Activated naive CD4-positive, alpha-beta T cell treated with anti-CD3 and anti-CD28 coated beads for 36 hours (primary cell): ENCODE data around the gene GATD1. TPM values are rescaled to one million over a fixed set of nuclear protein-coding genes. Genes with fewer than 3 reads are reported as not detected.

Experiments used
- CTCF ChIA-PET: fragments of 350-600 bp; sonication (Branson Sonifier 250); formaldehyde crosslinking; loops from one replicate; lab custom pipeline; 2021; ENCODE audit warnings: antibody characterized with exemption; lab: Charles Lee
- DNase-seq: peaks from one replicate; pipeline ENCODE4 v3.0.0-alpha.2; 2020
- H3K27ac Mint-ChIP-seq: one replicate; pipeline ENCODE4 v1.8.0; 2021; ENCODE audit warnings: mild to moderate bottlenecking, mixed read lengths
- H3K27me3 Mint-ChIP-seq: one replicate; pipeline ENCODE4 v1.8.0; 2021; ENCODE audit warnings: low read depth, mixed read lengths
- H3K36me3 Mint-ChIP-seq: one replicate; pipeline ENCODE4 v1.8.0; 2021; ENCODE audit warnings: low read depth, mixed read lengths
- H3K4me1 Mint-ChIP-seq: one replicate; pipeline ENCODE4 v1.8.0; 2021; ENCODE audit warnings: low read depth, mixed read lengths
- H3K4me3 Mint-ChIP-seq: one replicate; pipeline ENCODE4 v1.8.0; 2021; ENCODE audit warnings: mild to moderate bottlenecking, moderate library complexity, mixed read lengths
- H3K9me3 Mint-ChIP-seq: one replicate; pipeline ENCODE4 v1.8.0; 2021; ENCODE audit warnings: mixed read lengths
- intact Hi-C: fragments of 100-400 bp; cut with micrococcal nuclease; formaldehyde crosslinking; loops from one replicate; pipeline ENCODE4 v1.15.1; 2023
- total RNA-seq, 2 experiments: library from RNA; stranded (reverse); gene quantifications; one replicate each; pipeline ENCODE4 v1.2.3, GENCODE V29; 2021

The GATD1 gene
- total RNA-seq, 2 experiments from 2014 or later = 33.0 to 34.3 TPM

GRCh38 chr11:791658-792534 lies 14.6 kb upstream of the GATD1 start:
- no peaks in the 10 kb centered on the region for H3K9me3 Mint-ChIP-seq
- intact Hi-C loops = loop anchor here (10.0 kb wide), 1 partner anchor 477 kb away; the partner anchor contains the start of gene IFITM1
- CTCF ChIA-PET = no interaction called here

GRCh38 chr11:790721-791564 lies 13.7 kb upstream of the GATD1 start:
- CTCF ChIA-PET = no interaction called here
- Mint-ChIP-seq H3K36me3 (peaks cover 11% of the 10 kb centered on the region), H3K27ac (no peak overlapping the region), H3K9me3 (no peaks in the 10 kb centered on the region), H3K4me1 (peaks cover 7% of the 10 kb centered on the region), H3K4me3 (no peak overlapping the region), H3K27me3 (peaks cover 3% of the 10 kb centered on the region)
- DNase-seq = no peak
- intact Hi-C loops = loop anchor here (10.0 kb wide), 1 partner anchor 476 kb away; the partner anchor contains the start of gene IFITM1

More at GRCh38 chr11:791658-792534, 14.6 kb upstream of the GATD1 start:
- Mint-ChIP-seq H3K4me3 (no peak overlapping the region), H3K4me1 (peaks cover 12% of the 10 kb centered on the region), H3K27me3 (peaks cover 3% of the 10 kb centered on the region), H3K36me3 (peaks cover 11% of the 10 kb centered on the region), H3K27ac (no peak overlapping the region)
- DNase-seq = no peak

GRCh38 chr11:789943-790342 lies 12.7 kb upstream of the GATD1 start, which contains the start of gene CEND1:
Gene CEND1, minus strand, starts transcription at chr11:790090. Its CDS starts 1,514 bp downstream, at chr11:788576.
- H3K27me3 Mint-ChIP-seq = peaks cover 3% of the 10 kb centered on the region
- H3K36me3 Mint-ChIP-seq = peaks cover 11% of the 10 kb centered on the region
- CTCF ChIA-PET = no interaction called here
- DNase-seq = no peak
- no peak within 1 kb of the TSS for H3K27ac Mint-ChIP-seq
- no peaks in the 10 kb centered on the region for H3K9me3 Mint-ChIP-seq
- H3K4me1 Mint-ChIP-seq = peaks cover 1% of the 10 kb centered on the region
- intact Hi-C loops = loop anchor here (10.0 kb wide), 1 partner anchor 475 kb away; the partner anchor contains the start of gene IFITM1
- no peak within 1 kb of the TSS for H3K4me3 Mint-ChIP-seq

- CTCF ChIA-PET = no interaction called here
- DNase-seq = no peak
- Mint-ChIP-seq H3K9me3 (no peaks in the 10 kb centered on the region), H3K27ac (no peak overlapping the region), H3K4me1 (no peaks in the 10 kb centered on the region), H3K36me3 (peaks cover 11% of the 10 kb centered on the region), H3K4me3 (no peak overlapping the region), H3K27me3 (peaks cover 3% of the 10 kb centered on the region)
- intact Hi-C loops = no loop called here
These were observed 12.0 kb upstream of the GATD1 start for GRCh38 chr11:788953-789940.

- peaks cover 3% of the 10 kb centered on the region for H3K27me3 Mint-ChIP-seq
- CTCF ChIA-PET = no interaction called here
- no peak overlapping the region for H3K4me3 Mint-ChIP-seq
- no peak for DNase-seq
- peaks cover 8% of the 10 kb centered on the region for H3K36me3 Mint-ChIP-seq
- no peaks in the 10 kb centered on the region for H3K4me1 Mint-ChIP-seq
- intact Hi-C loops = no loop called here
- H3K9me3 Mint-ChIP-seq = no peaks in the 10 kb centered on the region
- no peak overlapping the region for H3K27ac Mint-ChIP-seq
These were observed 10.8 kb upstream of the GATD1 start for GRCh38 chr11:788009-788640.

- H3K4me1 Mint-ChIP-seq = no peaks in the 10 kb centered on the region
These were observed 9.9 kb upstream of the GATD1 start for GRCh38 chr11:787084-787675.

GRCh38 chr11:786235-787083 lies 9.2 kb upstream of the GATD1 start:
- H3K9me3 Mint-ChIP-seq = no peaks in the 10 kb centered on the region
- DNase-seq = no peak
- CTCF ChIA-PET = no interaction called here
- no peaks in the 10 kb centered on the region for H3K4me1 Mint-ChIP-seq
- H3K36me3 Mint-ChIP-seq = peaks cover 5% of the 10 kb centered on the region
- H3K27ac Mint-ChIP-seq = no peak overlapping the region
- intact Hi-C loops = no loop called here
- peaks cover 3% of the 10 kb centered on the region for H3K27me3 Mint-ChIP-seq
- no peak overlapping the region for H3K4me3 Mint-ChIP-seq

More at GRCh38 chr11:787084-787675, 9.9 kb upstream of the GATD1 start:
- CTCF ChIA-PET = no interaction called here
- H3K9me3 Mint-ChIP-seq = no peaks in the 10 kb centered on the region
- peaks cover 3% of the 10 kb centered on the region for H3K27me3 Mint-ChIP-seq
- intact Hi-C loops = no loop called here
- H3K27ac Mint-ChIP-seq = no peak overlapping the region
- no peak for DNase-seq
- H3K4me3 Mint-ChIP-seq = no peak overlapping the region
- peaks cover 7% of the 10 kb centered on the region for H3K36me3 Mint-ChIP-seq

GRCh38 chr11:783581-784015 lies 6.3 kb upstream of the GATD1 start:
- H3K27ac Mint-ChIP-seq = no peak overlapping the region
- peaks cover 12% of the 10 kb centered on the region for H3K4me1 Mint-ChIP-seq
- peaks cover 6% of the 10 kb centered on the region for H3K36me3 Mint-ChIP-seq
- CTCF ChIA-PET = no interaction called here
- no peaks in the 10 kb centered on the region for H3K9me3 Mint-ChIP-seq
- H3K27me3 Mint-ChIP-seq = no peaks in the 10 kb centered on the region
- DNase-seq = no peak
- no peak overlapping the region for H3K4me3 Mint-ChIP-seq
- intact Hi-C loops = no loop called here

GRCh38 chr11:782264-783174 lies 5.2 kb upstream of the GATD1 start:
- DNase-seq = no peak
- no peaks in the 10 kb centered on the region for H3K9me3 Mint-ChIP-seq
- H3K4me1 Mint-ChIP-seq = peaks cover 12% of the 10 kb centered on the region
- intact Hi-C loops = no loop called here
- H3K4me3 Mint-ChIP-seq = no peak overlapping the region
- no peaks in the 10 kb centered on the region for H3K27me3 Mint-ChIP-seq
- no peak overlapping the region for H3K27ac Mint-ChIP-seq
- CTCF ChIA-PET = no interaction called here
- peaks cover 6% of the 10 kb centered on the region for H3K36me3 Mint-ChIP-seq
